HG02759 (cell line): ENCODE measurements around the gene SMIM32.

Experiments used
- ATAC-seq: cut with Tn5 transposase; IDR thresholded peaks from one replicate; pipeline ENCODE4 v1.9.1; 2021; ENCODE audit warnings: mild to moderate bottlenecking, moderate library complexity; ENCODE audit not compliant: unreplicated experiment

The SMIM32 gene

GRCh38 chr5:136192526-136193321 is at the start of gene SMIM32:
Gene SMIM32 (minus strand): TSS chr5:136193162. CDS start chr5:136192524, 638 bp downstream.
- ATAC-seq, result no peak

- peak; percentile 80 for ATAC-seq
These were observed 49.6 kb upstream of the SMIM32 start for GRCh38 chr5:136242611-136243010.

- peak; percentile 44 for ATAC-seq
These were observed 49.2 kb upstream of the SMIM32 start for GRCh38 chr5:136242136-136242535.

GRCh38 chr5:136240894-136241293 is 47.9 kb upstream of the SMIM32 start:
- no peak for ATAC-seq

GRCh38 chr5:136236479-136237083 is 43.6 kb upstream of the SMIM32 start:
- no peak for ATAC-seq

- no peak for ATAC-seq
These were observed 42.4 kb upstream of the SMIM32 start for GRCh38 chr5:136235321-136235720.

GRCh38 chr5:136232316-136232715 is 39.4 kb upstream of the SMIM32 start:
- peak; percentile 80 for ATAC-seq

- no peak for ATAC-seq
These were observed 37.2 kb upstream of the SMIM32 start for GRCh38 chr5:136230176-136230575.

- ATAC-seq, result no peak
These were observed 35.3 kb upstream of the SMIM32 start for GRCh38 chr5:136228136-136228757.

- ATAC-seq, result no peak
These were observed 33.4 kb upstream of the SMIM32 start for GRCh38 chr5:136226401-136226800.

GRCh38 chr5:136225796-136226195 is 32.8 kb upstream of the SMIM32 start:
- no peak for ATAC-seq

GRCh38 chr5:136222580-136223235 is 29.7 kb upstream of the SMIM32 start:
- no peak for ATAC-seq

- no peak for ATAC-seq
These were observed 28.4 kb upstream of the SMIM32 start for GRCh38 chr5:136221340-136221739.

GRCh38 chr5:136216230-136216629 is 23.3 kb upstream of the SMIM32 start:
- no peak for ATAC-seq

- no peak for ATAC-seq
These were observed 22.9 kb upstream of the SMIM32 start for GRCh38 chr5:136215812-136216211.

- ATAC-seq, result no peak
These were observed 21.0 kb upstream of the SMIM32 start for GRCh38 chr5:136213919-136214493.

GRCh38 chr5:136212252-136212721 is 19.3 kb upstream of the SMIM32 start:
- ATAC-seq, result peak; percentile 65

GRCh38 chr5:136211282-136212040 is 18.5 kb upstream of the SMIM32 start:
- ATAC-seq, result no peak

GRCh38 chr5:136210259-136210658 is 17.3 kb upstream of the SMIM32 start:
- ATAC-seq, result no peak

- ATAC-seq, result no peak
These were observed 16.5 kb upstream of the SMIM32 start for GRCh38 chr5:136209346-136209910.
